ENCODE measurements around the gene MB21D2.

The MB21D2 gene

GRCh38 chr3:192833177-192833890 is 84.3 kb downstream of the MB21D2 start:
- DNase-seq (ENCODE audit: low read depth): peak; percentile 68

GRCh38 chr3:192831801-192832347 is 85.8 kb downstream of the MB21D2 start:
- no peak for DNase-seq (ENCODE audit: low read depth)

- DNase-seq (ENCODE audit: low read depth): peak; percentile 86
Observed at GRCh38 chr3:192831111-192831644, 86.5 kb downstream of the MB21D2 start.

- no peak for DNase-seq (ENCODE audit: low read depth)
Observed at GRCh38 chr3:192830291-192831110, 87.2 kb downstream of the MB21D2 start.

- DNase-seq (ENCODE audit: low read depth): no peak
Observed at GRCh38 chr3:192827863-192828594, 89.6 kb downstream of the MB21D2 start.

GRCh38 chr3:192827208-192827607 is 90.4 kb downstream of the MB21D2 start:
- no peak for DNase-seq (ENCODE audit: low read depth)

- no peak for DNase-seq (ENCODE audit: low read depth)
Observed at GRCh38 chr3:192826214-192827006, 91.2 kb downstream of the MB21D2 start.

- DNase-seq (ENCODE audit: low read depth): no peak
Observed at GRCh38 chr3:192825657-192826200, 91.9 kb downstream of the MB21D2 start.

- DNase-seq (ENCODE audit: low read depth): no peak
Observed at GRCh38 chr3:192825216-192825615, 92.4 kb downstream of the MB21D2 start.

- DNase-seq (ENCODE audit: low read depth): no peak
Observed at GRCh38 chr3:192824313-192824712, 93.3 kb downstream of the MB21D2 start.

- no peak for DNase-seq (ENCODE audit: low read depth)
Observed at GRCh38 chr3:192821161-192821560, 96.5 kb downstream of the MB21D2 start.

GRCh38 chr3:192820161-192820560 is 97.5 kb downstream of the MB21D2 start:
- no peak for DNase-seq (ENCODE audit: low read depth)

- DNase-seq (ENCODE audit: low read depth): peak; percentile 66
Observed at GRCh38 chr3:192819001-192819569, 98.6 kb downstream of the MB21D2 start.

- no peak for DNase-seq (ENCODE audit: low read depth)
Observed at GRCh38 chr3:192818126-192818525, 99.5 kb downstream of the MB21D2 start.

GRCh38 chr3:192817506-192817905 is 100.2 kb downstream of the MB21D2 start:
- DNase-seq (ENCODE audit: low read depth): no peak

GRCh38 chr3:192817053-192817452 is 100.6 kb downstream of the MB21D2 start:
- DNase-seq (ENCODE audit: low read depth): peak; percentile 54

GRCh38 chr3:192816351-192816750 is 101.3 kb downstream of the MB21D2 start:
- peak; percentile 35 for DNase-seq (ENCODE audit: low read depth)

- peak; percentile 38 for DNase-seq (ENCODE audit: low read depth)
Observed at GRCh38 chr3:192812743-192813383, 104.8 kb downstream of the MB21D2 start.

- DNase-seq (ENCODE audit: low read depth): no peak
Observed at GRCh38 chr3:192805711-192806110, 111.9 kb downstream of the MB21D2 start.

- no peak for DNase-seq (ENCODE audit: low read depth)
Observed at GRCh38 chr3:192804502-192804901, 113.2 kb downstream of the MB21D2 start.

Data from stromal cell of bone marrow (primary cell).